ENCODE results near the gene ARHGAP26.
"Not testable (repeated sequence)": the region's sequence is repeated elsewhere in the genome, so short reads cannot be mapped to it uniquely, and the experiment has no call there.

Gene ARHGAP26

GRCh38 chr5:142965258-142966120 is 195.3 kb downstream of the ARHGAP26 start:
- not testable (repeated sequence) for H3K4me1 ChIP-seq (ENCODE audit: control insufficient read depth in 1 of 2, insufficient read depth in 2 of 2, low read length in 2 of 2); H3K9ac ChIP-seq (ENCODE audit: low read depth in 1 of 2, low read length in 2 of 2); H3K36me3 ChIP-seq (ENCODE audit: control insufficient read depth in 1 of 2, insufficient read depth in 2 of 2, low read length in 2 of 2); H3K4me3 ChIP-seq (ENCODE audit: low read depth in 1 of 2, low read length in 2 of 2); H3K9me3 ChIP-seq (ENCODE audit: control insufficient read depth in 1 of 2, low read length in 2 of 2); H3K27ac ChIP-seq (ENCODE audit: low read depth, low read length); H3K27me3 ChIP-seq (ENCODE audit: control insufficient read depth in 1 of 2, insufficient read depth in 2 of 2, low read length in 2 of 2)

DNA sequence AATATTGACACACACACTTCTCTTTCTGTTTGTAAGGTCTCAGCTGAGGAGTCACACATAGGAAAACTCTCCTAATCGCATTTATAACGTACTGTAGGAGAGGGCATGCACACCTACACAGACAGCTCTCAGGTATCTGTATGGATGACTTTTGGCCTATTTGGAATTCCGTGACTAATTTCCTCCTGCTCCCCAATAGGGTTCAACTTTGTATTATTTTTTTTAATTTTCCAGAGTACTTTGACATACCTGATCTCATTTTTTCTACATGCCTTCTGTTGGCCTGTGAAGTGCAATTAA is 195.9 kb downstream of the ARHGAP26 start:
- Histone ChIP-seq H3K9me3 (ENCODE audit: control insufficient read depth in 1 of 2, low read length in 2 of 2) (no peaks in the 10 kb centered on the region), H3K36me3 (ENCODE audit: control insufficient read depth in 1 of 2, insufficient read depth in 2 of 2, low read length in 2 of 2) (no peaks in the 10 kb centered on the region), H3K9ac (ENCODE audit: low read depth in 1 of 2, low read length in 2 of 2) (no peak overlapping the region), H3K4me3 (ENCODE audit: low read depth in 1 of 2, low read length in 2 of 2) (no peak overlapping the region), H3K27ac (ENCODE audit: low read depth, low read length) (no peak overlapping the region), H3K27me3 (ENCODE audit: control insufficient read depth in 1 of 2, insufficient read depth in 2 of 2, low read length in 2 of 2) (no peaks in the 10 kb centered on the region), H3K4me1 (ENCODE audit: control insufficient read depth in 1 of 2, insufficient read depth in 2 of 2, low read length in 2 of 2) (peaks cover 0 to 3% of the 10 kb centered on the region in 2 donors)

DNA sequence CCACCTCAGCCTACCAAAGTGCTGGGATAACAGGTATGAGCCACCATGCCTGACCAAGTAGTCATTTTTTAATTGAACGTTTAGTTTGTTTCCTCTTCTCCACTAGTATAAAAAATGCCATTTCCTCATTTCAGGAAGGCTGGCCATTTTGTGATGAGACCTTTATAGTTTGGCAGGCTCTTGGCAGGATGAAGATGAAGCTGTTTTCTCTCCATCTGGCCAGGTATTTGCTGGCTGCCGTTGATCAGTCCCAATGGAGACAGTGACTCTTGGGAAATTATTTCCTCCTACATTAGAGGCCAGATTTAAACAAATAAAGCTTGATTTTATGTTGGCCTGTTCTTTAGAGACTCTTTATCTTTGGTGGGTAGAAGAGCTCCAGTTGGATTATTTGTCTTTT is 199.0 kb downstream of the ARHGAP26 start:
- Histone ChIP-seq H3K4me1 (ENCODE audit: control insufficient read depth in 1 of 2, insufficient read depth in 2 of 2, low read length in 2 of 2) (peaks cover 0 to 3% of the 10 kb centered on the region in 2 donors), H3K36me3 (ENCODE audit: control insufficient read depth in 1 of 2, insufficient read depth in 2 of 2, low read length in 2 of 2) (no peaks in the 10 kb centered on the region), H3K9ac (ENCODE audit: low read depth in 1 of 2, low read length in 2 of 2) (no peak overlapping the region), H3K9me3 (ENCODE audit: control insufficient read depth in 1 of 2, low read length in 2 of 2) (no peaks in the 10 kb centered on the region), H3K27me3 (ENCODE audit: control insufficient read depth in 1 of 2, insufficient read depth in 2 of 2, low read length in 2 of 2) (no peaks in the 10 kb centered on the region), H3K4me3 (ENCODE audit: low read depth in 1 of 2, low read length in 2 of 2) (no peak overlapping the region), H3K27ac (ENCODE audit: low read depth, low read length) (no peak overlapping the region)

DNA sequence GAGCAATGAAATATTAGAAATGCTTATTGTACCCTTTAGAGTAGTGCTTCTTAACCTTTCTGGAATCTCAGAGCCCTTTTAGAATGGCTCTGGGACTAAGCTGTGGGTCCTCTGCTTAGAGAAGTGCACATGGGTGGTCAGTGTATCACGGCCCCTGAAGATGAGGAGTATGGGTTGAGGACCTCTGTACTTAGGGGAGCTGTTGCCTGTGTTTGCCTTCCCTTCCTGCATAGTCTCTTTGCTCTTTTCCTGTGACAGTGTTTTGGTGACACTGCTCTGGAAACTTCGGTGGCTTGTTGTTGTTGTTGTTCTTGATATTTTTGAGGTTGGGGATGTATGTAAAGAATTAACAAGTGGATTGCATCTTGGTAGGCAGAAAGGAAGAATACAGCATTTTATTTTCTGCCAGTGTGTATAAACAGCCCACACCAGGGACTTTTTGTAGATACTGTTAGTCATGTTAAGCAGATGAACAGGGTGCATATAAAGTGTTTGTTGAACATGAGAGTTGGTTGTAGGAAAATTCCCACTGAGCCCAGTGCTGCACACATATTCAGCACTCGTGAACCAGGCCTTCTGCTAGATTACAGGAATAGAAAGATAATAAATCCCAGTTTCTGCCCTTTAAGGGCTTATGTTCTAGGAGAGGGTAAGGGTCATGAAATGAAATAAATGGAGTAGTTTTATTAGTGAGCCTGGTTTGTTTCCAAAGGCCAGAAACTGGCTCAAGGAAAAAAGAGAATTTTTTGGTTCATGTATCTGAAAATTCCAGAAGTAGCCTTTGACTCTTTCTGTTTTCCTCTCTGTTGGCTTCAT is 199.7 kb downstream of the ARHGAP26 start:
- no peak overlapping the region for H3K4me3 ChIP-seq (ENCODE audit: low read depth in 1 of 2, low read length in 2 of 2)
- H3K9me3 ChIP-seq (ENCODE audit: control insufficient read depth in 1 of 2, low read length in 2 of 2): no peaks in the 10 kb centered on the region
- no peaks in the 10 kb centered on the region for H3K36me3 ChIP-seq (ENCODE audit: control insufficient read depth in 1 of 2, insufficient read depth in 2 of 2, low read length in 2 of 2)
- no peaks in the 10 kb centered on the region for H3K27me3 ChIP-seq (ENCODE audit: control insufficient read depth in 1 of 2, insufficient read depth in 2 of 2, low read length in 2 of 2)
- H3K4me1 ChIP-seq (ENCODE audit: control insufficient read depth in 1 of 2, insufficient read depth in 2 of 2, low read length in 2 of 2): peaks cover 0 to 3% of the 10 kb centered on the region in 2 donors
- no peak overlapping the region for H3K9ac ChIP-seq (ENCODE audit: low read depth in 1 of 2, low read length in 2 of 2)
- no peak overlapping the region for H3K27ac ChIP-seq (ENCODE audit: low read depth, low read length)

DNA sequence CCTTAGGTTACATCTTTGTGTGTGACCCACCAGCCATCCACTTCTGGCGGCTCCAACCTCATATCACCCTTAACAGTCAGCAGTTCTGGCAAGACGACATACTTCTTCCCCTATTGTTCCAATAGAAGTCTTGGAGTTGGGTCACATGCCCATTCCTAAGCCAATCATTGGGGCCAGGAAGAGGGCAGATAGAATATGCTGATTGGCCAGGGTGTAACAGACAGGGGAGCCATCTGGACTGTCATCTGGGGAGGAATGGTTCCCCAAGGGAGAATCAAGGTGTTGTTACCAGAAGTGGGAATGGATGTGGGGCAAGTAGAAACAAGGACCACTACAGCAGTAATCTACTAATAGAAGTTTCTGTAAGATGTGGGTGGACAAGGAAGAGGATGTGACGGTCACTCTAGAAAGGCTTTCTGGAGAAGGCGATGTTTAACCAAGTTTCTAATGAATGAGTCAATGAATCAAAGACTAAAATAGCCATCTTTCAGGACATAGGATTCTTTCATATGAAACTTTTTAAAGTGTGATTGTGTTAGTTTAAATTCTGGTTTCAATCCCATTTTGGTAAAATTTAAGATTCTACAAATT is 200.4 kb downstream of the ARHGAP26 start:
- Histone ChIP-seq H3K4me1 (ENCODE audit: control insufficient read depth in 1 of 2, insufficient read depth in 2 of 2, low read length in 2 of 2) (peaks cover 0 to 3% of the 10 kb centered on the region in 2 donors), H3K27ac (ENCODE audit: low read depth, low read length) (no peak overlapping the region), H3K36me3 (ENCODE audit: control insufficient read depth in 1 of 2, insufficient read depth in 2 of 2, low read length in 2 of 2) (no peaks in the 10 kb centered on the region)

DNA sequence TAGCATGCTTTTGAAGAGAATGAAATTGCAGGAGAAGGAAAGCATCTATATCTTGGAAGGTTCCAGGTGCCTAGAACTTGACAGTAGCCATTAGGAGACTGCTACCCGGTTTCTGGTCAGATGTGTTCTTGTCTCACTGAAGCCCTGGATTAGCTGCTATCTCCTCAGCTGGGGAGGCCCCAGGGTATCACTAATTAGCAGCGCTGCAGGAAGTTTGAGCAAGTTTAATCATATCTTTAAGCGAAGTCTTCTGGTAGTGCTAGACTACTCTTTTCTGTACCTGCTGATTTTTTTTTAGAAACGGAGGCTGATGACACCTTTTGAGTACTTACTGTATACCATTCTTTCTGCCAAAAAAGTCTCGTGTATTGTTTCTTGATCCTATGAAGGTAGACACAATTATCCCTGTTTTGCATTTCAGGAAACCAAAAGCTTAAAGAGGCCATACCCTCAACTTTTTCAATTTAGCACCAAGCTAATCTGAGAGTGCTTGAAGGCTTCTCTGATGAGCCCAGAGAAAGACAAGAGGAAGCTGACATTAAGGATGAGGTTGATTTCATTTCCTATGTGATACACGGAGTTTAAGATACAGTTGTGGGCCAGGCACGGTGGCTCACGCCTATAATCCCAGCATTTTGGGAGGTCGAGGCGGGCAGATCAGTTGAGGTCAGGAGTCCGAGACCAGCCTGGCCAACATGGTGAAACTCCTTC is 201.3 kb downstream of the ARHGAP26 start:
- Histone ChIP-seq H3K9me3 (ENCODE audit: control insufficient read depth in 1 of 2, low read length in 2 of 2) (no peaks in the 10 kb centered on the region), H3K27ac (ENCODE audit: low read depth, low read length) (no peak overlapping the region), H3K36me3 (ENCODE audit: control insufficient read depth in 1 of 2, insufficient read depth in 2 of 2, low read length in 2 of 2) (no peaks in the 10 kb centered on the region), H3K4me1 (ENCODE audit: control insufficient read depth in 1 of 2, insufficient read depth in 2 of 2, low read length in 2 of 2) (no peaks in the 10 kb centered on the region), H3K27me3 (ENCODE audit: control insufficient read depth in 1 of 2, insufficient read depth in 2 of 2, low read length in 2 of 2) (no peaks in the 10 kb centered on the region), H3K9ac (ENCODE audit: low read depth in 1 of 2, low read length in 2 of 2) (no peak overlapping the region), H3K4me3 (ENCODE audit: low read depth in 1 of 2, low read length in 2 of 2) (no peak overlapping the region)

More for the DNA sequence above, 200.4 kb downstream of the ARHGAP26 start:
- Histone ChIP-seq H3K27me3 (ENCODE audit: control insufficient read depth in 1 of 2, insufficient read depth in 2 of 2, low read length in 2 of 2) (no peaks in the 10 kb centered on the region), H3K9ac (ENCODE audit: low read depth in 1 of 2, low read length in 2 of 2) (no peak overlapping the region), H3K4me3 (ENCODE audit: low read depth in 1 of 2, low read length in 2 of 2) (no peak overlapping the region), H3K9me3 (ENCODE audit: control insufficient read depth in 1 of 2, low read length in 2 of 2) (no peaks in the 10 kb centered on the region)

- Histone ChIP-seq H3K27ac (ENCODE audit: low read depth, low read length) (no peak overlapping the region), H3K4me3 (ENCODE audit: low read depth in 1 of 2, low read length in 2 of 2) (no peak overlapping the region), H3K9me3 (ENCODE audit: control insufficient read depth in 1 of 2, low read length in 2 of 2) (no peaks in the 10 kb centered on the region), H3K4me1 (ENCODE audit: control insufficient read depth in 1 of 2, insufficient read depth in 2 of 2, low read length in 2 of 2) (peaks cover 0 to under 1% of the 10 kb centered on the region in 2 donors), H3K9ac (ENCODE audit: low read depth in 1 of 2, low read length in 2 of 2) (no peak overlapping the region), H3K27me3 (ENCODE audit: control insufficient read depth in 1 of 2, insufficient read depth in 2 of 2, low read length in 2 of 2) (no peaks in the 10 kb centered on the region), H3K36me3 (ENCODE audit: control insufficient read depth in 1 of 2, insufficient read depth in 2 of 2, low read length in 2 of 2) (no peaks in the 10 kb centered on the region)
Observed at GRCh38 chr5:142972064-142972570, 201.9 kb downstream of the ARHGAP26 start.

GRCh38 chr5:142973932-142974331 is 203.8 kb downstream of the ARHGAP26 start:
- Histone ChIP-seq H3K9me3 (ENCODE audit: control insufficient read depth in 1 of 2, low read length in 2 of 2) (no peaks in the 10 kb centered on the region), H3K4me1 (ENCODE audit: control insufficient read depth in 1 of 2, insufficient read depth in 2 of 2, low read length in 2 of 2) (peaks cover 0 to 11% of the 10 kb centered on the region in 2 donors), H3K4me3 (ENCODE audit: low read depth in 1 of 2, low read length in 2 of 2) (no peak overlapping the region), H3K36me3 (ENCODE audit: control insufficient read depth in 1 of 2, insufficient read depth in 2 of 2, low read length in 2 of 2) (no peaks in the 10 kb centered on the region), H3K27me3 (ENCODE audit: control insufficient read depth in 1 of 2, insufficient read depth in 2 of 2, low read length in 2 of 2) (no peaks in the 10 kb centered on the region), H3K9ac (ENCODE audit: low read depth in 1 of 2, low read length in 2 of 2) (no peak overlapping the region), H3K27ac (ENCODE audit: low read depth, low read length) (no peak overlapping the region)

DNA sequence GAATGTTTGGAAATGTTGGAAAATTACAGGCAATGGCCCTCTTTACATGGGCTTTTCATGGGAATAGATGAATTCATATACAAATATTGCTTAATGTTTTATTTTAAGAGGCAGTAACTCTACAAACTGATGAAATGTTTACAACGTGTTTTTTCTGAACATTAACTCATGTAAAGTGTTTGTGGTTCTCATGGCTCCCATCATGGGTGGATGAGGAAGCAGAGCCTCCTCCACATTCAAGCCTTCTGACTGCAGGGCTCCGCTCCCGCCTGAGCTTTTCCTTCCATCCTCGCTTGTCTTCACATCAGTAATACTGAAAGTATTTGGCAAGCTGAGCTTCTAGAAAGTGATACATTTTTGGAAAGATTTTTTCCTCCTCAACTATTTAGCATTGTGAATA is 204.2 kb downstream of the ARHGAP26 start:
- no peaks in the 10 kb centered on the region for H3K9me3 ChIP-seq (ENCODE audit: control insufficient read depth in 1 of 2, low read length in 2 of 2)
- no peak overlapping the region for H3K9ac ChIP-seq (ENCODE audit: low read depth in 1 of 2, low read length in 2 of 2)
- H3K4me3 ChIP-seq (ENCODE audit: low read depth in 1 of 2, low read length in 2 of 2): no peak overlapping the region
- H3K27ac ChIP-seq (ENCODE audit: low read depth, low read length): no peak overlapping the region
- no peaks in the 10 kb centered on the region for H3K36me3 ChIP-seq (ENCODE audit: control insufficient read depth in 1 of 2, insufficient read depth in 2 of 2, low read length in 2 of 2)
- H3K4me1 ChIP-seq (ENCODE audit: control insufficient read depth in 1 of 2, insufficient read depth in 2 of 2, low read length in 2 of 2): peaks cover 3 to 15% of the 10 kb centered on the region in 2 donors
- H3K27me3 ChIP-seq (ENCODE audit: control insufficient read depth in 1 of 2, insufficient read depth in 2 of 2, low read length in 2 of 2): no peaks in the 10 kb centered on the region

All from duodenal mucosa (tissue), 2 donors.